Stimulated activated CD8-positive, alpha-beta memory T cell treated with anti-CD3 and anti-CD28 coated beads, Interleukin-12 subunit alpha, Interleukin-12 subunit beta, amount 100 ng/mL, for 24 hours (primary cell): ENCODE measurements around the gene CHST13.

Source experiments
- DNase-seq: peaks from one replicate; pipeline ENCODE4 v3.0.0-alpha.2; 2020; ENCODE audit errors: extremely low read depth

CHST13 gene

DNA sequence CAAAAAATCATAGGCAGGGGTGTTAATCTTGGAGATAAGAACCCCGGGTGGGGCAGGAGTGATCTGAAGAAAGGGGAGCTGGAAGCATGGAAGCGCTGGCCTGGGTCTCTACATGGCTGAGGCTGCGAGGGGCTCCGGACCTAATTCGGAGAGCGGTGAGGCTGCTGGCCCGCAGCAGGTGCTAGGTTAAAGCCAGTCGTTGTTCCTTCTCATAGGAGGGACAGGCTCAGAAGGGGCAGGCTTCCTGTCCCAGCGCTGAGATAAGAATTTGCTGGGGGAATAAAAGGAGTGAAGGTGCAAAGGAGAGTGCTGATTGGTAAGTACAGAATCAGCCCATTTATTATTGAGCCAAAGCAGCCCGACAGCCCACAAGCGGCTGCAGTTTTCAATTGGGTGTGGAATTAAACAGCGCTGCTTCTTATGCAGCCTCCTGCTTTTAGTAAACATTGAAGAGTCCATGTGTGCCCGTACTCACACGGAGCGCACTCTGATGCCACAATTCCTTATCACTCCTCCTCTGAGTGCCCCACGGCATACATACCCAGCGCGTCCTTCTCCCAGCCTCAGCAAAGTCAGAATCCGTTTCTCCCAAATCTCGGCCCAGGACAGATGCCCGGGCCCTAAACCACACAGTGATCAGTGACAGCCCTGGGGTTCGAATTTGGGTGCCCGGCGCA, 17.1 kb downstream of the CHST13 start:
- DNase-seq = no peak

DNA sequence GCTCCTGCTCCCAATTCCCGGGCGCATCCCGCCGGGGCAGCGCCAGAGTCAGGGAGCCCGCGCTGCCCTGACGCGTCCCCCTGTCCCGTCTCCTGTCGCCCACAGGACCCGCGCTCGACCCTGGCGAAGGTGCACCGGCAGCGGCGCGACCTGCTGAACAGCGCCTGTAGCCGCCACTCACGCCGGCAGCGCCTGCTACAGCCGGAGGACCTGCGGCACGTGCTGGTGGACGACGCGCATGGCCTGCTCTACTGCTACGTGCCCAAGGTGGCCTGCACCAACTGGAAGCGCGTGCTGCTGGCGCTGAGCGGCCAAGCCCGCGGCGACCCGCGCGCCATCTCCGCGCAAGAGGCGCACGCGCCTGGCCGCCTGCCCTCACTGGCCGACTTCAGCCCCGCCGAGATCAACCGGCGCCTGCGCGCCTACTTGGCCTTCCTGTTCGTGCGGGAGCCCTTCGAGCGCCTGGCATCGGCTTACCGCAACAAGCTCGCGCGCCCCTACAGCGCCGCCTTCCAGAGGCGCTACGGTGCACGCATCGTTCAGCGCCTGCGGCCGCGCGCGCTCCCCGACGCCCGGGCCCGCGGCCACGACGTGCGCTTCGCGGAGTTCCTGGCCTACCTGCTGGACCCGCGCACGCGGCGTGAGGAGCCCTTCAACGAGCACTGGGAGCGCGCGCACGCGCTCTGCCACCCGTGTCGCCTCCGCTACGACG, 17.8 kb downstream of the CHST13 start:
- DNase-seq = no peak

DNA sequence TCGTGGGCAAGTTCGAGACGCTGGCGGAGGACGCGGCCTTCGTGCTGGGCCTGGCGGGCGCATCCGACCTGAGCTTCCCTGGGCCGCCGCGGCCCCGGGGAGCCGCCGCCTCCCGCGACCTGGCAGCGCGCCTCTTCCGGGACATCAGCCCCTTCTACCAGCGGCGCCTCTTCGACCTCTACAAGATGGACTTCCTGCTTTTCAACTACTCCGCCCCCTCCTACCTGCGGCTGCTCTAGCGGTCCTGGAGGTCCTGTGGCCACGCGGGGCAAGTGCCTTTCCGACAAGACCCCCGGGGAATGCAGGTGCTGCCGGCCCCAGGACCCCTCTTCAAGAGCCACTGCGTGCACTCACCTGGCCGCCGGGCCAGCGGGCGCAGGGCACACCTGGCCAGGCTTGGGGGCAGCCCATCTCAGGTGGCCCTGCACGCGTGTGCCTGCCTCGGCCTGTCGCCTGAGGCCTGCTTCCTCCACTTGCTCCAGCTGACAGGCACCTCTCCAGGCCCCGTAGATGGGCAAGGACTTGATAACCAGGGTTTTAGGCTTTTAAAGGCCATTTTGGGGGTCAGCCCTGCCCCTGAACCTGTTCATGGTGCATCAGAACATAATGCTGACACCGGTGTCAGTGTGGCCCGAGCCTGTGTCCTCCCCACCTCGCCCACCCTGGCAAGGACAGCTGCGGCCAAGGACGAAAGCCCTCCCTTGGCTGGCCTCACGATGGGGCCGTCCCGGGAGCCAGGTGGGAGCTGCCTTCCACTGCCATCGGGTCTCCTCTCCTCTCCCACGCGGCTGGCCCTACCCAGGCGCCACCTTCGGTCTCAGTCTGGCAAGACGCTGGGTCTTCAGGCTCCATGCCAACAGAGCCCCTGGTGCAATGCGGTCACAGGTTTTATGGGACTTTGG, 18.6 kb downstream of the CHST13 start:
- DNase-seq = no peak

DNA sequence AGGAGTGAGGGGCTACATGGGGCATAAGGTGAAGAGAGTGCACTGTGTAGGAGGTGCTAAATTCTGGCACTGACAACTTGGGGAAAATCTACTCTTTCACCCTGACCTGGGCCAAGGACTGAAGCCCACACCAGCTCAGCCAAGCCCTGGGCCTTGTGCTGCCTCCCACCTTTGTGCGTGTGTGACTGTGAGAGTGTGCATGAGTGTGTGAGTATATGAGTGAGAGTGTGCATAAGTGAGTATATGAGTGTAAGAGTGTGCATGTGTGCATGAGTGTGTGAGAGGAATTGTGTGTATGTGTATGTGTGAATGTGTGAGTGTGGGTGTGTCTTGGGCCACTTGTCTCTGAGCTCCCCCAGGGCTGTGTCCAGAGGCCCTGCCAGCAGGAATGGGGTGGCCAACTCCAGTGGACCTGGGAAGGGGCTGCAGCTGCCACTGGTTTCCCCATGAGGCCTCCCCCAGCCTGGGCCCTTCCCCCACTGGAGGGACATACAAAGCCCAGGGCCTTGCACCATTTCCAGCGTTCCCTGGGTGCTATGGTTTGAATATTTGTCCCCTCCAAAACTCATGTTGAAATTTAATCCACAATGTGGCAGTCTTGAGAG, 19.6 kb downstream of the CHST13 start:
- DNase-seq = no peak

DNA sequence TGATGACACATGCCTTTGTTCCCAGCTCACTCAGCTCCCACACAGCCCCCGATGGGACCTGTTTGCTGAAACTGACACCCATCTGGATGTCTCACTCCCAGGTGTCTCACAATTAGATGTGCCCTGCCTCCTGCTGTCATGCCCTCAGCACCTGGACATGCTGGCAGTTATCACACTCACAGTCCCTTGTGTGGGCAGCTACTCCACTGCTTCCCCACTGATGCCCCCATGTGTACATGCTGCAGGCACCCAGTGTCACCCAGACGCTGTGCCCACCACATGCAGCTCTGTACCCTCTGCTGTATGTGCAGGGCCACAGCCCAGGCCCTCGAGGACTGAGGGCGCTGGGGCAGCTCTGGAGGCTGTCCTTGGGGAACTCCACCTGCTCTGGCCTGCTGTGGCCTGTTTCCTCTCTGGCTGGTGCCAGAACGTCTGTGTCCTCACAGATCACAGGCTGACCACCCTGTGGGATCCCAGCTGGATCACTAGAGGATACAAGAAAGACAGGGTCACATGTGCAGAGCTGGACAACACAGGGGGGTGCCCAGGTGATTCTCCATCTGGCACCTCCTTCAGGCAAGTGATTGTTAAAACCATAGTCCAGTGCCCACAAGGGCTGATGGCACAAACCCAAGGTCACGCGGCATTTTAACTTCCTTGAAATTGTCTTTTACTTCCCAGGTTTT, 20.8 kb downstream of the CHST13 start:
- DNase-seq = no peak

DNA sequence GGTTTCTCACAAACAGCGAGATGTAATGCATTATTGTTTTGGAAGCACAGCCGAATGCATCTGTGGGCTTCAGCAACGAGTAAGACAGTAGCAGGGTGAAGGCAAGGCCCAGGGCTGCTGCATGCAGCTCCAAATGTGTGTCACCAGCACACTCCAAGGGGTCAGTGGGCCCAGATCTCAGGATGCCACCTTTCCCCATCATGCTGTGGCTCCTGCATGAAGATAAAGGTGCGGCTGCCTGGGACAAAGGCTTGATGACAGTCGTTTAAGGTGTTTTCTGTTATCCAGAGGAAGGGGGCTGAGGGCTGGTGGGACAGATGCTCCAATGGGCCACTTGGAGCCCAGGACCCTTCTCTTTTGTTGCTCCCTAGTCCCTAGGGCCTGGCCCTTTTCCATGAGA, 21.6 kb downstream of the CHST13 start:
- DNase-seq = no peak

DNA sequence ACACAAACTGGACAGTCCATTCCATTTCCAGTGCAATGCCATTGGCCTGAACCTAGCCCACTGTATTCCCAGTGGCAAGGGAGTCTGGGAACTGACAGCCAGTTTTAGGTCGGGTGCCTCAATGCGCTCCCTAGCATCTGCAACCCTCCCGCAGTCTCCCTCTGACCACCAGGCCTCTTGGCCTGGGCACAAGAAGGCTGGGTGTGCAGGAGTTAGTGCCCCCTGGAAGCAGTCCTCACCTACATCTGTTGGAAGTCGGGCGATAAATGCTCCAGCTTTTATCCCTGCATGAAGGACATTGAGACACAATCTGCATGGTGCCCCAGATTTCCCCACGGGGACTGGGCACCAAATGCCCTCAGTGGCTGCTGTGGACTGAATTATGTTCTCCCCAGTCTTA, 22.1 kb downstream of the CHST13 start:
- DNase-seq = no peak

DNA sequence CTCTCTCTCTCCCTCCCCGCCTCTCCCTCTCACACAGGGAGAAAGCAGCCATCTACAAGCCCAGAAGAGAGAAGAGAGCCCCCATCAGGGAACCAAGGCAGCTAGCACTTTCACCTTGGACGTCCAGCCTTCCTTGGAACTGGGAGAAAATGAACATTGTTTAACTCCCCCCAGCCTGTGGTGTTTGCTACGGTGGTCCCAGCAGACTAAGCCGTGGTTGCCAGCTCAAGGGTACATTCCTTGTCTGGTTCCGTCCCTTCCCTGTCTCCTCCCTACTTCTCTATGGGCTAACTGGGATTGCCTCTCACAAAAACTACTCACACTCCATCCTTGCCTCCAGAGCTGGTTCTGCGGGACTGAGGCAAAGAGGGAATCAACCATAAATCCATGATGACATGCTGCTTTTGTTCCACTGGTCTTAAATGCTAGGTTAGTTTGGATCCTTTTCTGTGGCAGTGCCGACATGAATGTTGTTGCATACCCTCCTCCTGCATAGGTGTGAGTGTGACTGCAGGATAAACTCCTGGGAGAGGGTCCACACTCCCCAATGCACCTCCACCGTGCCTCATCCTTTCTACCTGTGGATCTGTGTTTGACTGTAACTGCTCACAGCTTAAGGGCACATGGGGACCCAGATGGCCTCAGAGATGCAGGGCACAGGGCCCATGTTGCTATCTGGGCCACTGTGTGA, 22.7 kb downstream of the CHST13 start:
- no peak for DNase-seq

DNA sequence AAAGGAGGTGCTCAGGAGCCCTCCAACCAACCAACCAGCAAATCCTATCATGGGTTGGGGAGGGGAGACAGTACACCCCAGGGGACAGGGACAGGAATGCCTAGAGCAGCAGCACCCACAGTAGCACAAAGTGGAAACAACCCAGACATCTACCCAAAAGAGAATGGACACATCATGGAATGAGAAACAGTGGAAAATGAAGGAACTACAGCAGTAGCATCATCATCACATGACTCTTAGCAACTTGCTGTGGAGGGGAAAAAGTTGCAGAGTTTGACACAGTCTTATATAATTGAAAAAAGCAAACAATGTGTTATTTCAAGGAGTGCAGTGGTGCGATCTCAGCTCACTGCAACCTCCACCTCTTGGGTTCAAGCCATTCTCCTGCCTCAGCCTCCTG, 23.8 kb downstream of the CHST13 start:
- no peak for DNase-seq

DNA sequence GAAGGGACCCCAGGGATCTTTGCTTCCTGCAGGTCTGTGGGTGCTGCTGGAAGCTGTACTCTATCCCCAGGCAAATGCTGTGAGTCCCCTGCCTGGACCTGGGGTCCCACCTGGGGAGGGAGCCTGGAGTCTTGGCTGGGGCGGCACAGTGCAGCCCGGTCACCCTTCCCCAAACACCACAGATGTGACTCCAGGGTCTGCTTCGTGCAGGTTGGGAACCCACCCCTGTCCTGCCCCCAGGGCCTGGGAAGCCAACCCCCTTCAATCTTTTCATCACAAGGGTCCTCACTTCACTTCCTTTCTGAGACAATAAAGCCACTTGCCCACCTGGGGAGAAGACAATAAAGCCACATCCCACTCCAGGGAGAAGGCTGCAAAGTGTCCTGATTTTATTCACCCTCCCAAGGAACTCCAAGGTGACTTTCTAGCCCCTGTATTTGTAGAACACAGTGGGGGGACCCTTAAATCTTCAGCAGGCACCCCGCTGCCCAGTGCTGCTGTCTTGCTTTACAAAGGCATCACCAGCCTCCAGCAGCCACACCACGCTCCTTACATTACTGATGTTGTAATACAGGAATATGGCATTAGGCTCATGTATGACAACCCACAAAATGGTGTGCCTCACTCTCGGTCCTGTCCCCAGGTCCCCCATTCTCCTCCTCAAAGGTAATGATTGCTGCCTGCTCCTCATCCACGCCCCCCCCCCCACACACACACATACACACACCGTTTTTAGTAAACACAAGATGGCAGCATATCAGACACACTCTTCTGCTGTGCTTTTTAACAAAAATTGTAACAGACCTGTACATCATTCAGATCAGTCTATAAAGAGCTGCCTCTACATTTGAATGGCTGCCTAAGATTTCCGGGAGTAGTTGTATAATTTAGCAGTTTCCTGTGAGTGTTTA, 24.9 kb downstream of the CHST13 start:
- no peak for DNase-seq

DNA sequence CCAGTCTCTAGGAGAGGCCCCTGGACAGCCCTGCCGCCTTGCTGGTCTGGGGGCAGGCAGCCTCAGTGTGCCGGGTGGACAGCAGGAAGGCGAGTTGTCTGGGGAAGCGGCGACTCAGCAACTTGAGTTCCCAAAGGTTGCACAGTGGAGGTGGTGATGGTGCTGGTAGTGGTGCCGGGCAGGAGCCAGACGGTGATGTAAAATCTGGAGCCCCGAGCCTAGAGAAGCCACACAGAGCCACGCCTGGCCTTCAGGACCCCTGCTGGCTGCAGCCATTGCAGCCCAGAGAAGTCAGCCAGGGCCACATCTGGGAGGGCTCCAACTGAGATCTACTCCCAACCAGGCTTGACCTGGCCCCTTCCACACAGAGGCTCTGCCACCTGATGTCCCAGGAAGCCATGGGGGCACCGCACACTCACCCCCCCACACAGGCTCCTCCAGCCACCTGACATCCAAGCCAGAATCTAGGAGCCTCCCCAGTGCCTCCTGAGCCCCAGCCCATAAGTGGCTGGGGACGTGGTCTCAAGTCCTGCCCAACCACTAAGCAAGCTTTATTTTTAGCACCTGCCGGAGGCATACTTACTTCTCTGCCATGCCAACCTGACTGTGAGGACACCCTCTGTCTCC, 26.0 kb downstream of the CHST13 start:
- DNase-seq = no peak

DNA sequence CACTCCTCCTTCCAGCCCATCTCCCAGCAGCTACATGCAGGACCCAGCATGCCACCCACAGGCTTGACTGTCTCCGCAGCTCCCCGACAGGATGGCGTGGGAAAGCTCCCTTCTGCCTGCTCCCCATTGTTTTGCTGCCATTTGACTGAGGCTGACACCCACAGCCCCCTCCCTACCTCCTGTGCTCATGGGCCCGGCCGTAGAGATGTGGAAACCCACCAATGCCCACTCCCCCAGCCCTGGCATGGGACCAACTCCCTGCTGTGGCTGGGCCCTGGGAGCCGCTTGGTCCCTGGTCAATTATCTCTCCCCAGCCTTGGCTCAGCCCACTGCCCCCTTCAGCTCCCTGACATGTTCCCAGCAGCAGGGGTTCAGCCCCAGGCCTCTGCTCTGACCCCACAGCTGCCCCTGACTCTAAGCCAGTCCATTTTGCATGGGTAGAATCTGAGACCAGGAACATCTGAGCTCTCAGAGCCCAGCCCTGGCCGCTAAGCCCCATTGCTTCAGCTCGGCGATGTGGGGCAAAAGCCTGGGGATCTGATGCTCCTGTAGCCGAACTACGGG, 26.6 kb downstream of the CHST13 start:
- DNase-seq = no peak

DNA sequence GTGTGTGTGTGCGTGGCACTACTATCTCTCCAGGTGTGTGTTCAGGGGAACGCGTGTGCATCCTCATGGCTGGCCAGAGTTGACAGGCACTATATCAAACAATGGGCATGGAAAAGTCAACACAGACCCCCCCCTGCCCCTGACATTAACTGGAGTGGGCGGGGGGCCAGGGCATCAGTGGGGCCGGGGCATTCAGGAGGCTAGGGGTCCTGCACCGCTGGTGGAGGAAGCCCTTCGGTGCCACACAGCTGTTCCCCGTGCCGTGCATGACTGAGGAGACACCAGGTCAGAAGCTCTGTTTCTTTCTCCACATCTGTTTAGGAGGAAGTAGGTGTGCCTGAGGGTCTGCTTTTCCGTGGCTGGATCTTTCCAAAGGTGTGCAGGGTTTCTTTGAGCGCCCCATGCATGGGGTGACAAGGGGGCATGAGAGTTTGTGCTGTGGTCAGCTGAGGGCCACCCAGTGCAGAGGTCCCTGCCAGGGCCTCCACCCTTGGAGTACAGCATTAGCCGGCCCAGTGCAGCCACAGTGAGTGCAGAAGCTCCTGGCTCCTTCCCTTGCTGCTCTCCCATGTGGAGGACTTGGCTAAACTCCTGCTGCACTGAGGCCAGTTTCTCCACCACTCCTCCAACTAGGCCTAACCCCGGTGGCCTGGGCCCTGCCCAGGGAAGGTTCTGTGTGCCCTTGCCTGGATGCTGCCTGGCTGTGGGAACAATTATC, 27.3 kb downstream of the CHST13 start:
- DNase-seq = no peak

DNA sequence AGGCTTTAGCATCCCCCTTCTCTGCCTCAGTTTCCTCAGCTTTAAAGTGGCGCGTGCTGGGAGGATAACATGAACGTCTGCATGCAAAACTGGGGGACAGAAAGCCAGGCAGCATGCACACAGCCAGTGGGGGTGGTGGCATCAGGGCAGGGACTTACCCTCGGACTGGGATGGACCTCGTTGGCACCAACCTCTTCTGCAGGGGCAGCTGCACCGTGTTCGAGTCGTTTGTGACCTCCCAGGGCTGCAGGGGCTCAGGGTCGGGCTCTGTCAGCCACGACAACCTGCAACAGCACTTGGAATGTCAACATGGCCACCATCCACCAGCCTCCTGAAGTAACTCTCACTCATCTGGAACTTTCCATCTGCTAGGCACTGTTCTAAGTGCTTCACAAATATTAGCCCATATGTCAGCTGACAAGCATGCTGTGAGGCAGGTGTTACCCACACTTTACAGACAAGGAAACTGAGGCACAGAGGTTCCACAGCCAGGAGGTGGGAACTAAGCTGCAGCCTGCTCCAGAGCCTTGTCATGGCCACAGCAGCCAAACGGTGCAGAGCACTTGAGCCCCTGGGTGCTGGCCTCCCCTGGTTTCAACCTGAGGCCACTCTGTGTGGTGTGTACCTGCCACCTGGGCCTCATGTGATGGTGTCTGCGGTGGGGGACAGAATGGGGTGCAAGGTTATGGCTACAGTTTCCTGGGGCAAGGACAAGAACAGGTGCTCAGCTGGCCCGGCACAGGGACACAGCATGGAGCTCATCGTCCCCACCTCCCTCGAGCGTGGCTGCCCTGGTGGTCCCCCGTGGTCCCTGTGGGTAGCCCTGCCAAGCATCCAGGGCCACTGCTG, 28.1 kb downstream of the CHST13 start:
- DNase-seq = no peak

DNA sequence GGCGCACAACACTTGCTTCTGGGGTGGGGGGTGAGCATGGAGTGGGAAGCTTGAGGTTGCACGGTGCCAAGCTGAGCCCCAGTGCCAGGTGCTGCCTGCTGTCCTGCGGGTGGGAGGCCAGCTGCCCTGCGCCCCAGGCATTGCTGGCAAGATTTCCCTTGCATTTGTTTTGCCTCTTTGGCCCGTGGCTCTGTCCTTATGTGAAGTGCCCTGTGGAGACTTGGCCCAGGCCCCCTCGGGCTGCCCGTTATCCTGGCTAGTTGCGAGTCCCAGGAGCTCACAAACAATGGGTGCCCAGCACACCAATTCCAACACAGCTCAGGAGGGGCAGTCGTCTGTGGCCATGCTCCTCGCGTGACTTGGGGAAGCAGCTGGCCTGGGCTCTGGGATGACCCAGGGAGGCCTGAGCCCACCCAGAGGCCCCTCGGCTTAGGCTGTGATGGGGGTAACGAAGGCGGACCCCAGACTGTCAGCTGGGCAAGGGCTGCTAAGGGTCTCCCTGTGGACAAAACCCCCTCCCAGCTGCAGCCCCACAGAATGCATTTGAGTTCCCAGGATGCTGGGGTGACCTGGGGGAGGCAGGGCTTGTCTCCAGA, 28.8 kb downstream of the CHST13 start:
- DNase-seq = no peak

DNA sequence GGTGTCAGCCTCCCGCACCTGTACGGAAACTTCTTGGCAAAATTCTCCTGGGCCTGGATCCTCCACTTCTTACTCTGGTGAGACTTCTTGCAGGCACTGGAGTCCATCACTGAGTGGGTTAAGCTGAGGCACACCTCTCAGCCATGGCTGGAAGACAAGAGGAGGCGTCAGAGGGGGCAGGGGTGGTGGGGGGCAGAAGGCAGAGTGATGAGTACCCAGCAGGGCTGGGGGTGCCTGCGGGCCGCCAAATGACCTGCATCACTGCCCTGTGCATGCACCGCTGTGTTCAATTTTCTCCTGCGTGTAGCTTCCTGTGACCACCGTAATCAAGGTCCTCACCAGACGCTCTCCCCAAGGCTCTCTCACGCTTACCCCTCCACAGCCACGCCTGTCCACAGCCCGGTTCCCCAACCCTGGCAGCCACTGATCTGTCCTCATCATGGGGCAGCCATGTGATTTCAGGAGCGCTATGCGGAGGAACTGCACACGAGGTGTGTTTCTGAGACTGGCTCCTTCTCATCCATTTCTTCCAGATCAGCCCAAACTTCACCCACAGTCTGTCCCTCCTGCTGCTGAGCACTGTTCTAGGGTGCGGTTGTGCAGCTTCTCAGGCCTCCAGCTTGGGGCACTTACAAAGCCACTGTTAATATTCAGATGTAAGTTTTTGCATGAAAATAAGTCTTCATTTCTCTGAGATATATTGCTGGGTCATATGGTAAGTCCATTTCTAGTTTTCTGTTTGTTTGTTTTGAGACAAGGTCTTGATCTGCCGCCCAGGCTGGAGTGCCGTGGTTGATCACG, 29.5 kb downstream of the CHST13 start:
- no peak for DNase-seq
